ENCODE results near the gene BICD2.
A peak's percentile ranks its signal among the peaks of the same experiment; 100 is the strongest.

Gene BICD2

GRCh38 chr9:92685022-92685421, 79.6 kb downstream of the BICD2 start:
- Histone ChIP-seq H3K4me3 (ENCODE audit: low read depth, low read length) (no peak overlapping the region), H3K4me1 (ENCODE audit: control insufficient read depth, insufficient read depth, low read length) (no peaks in the 10 kb centered on the region), H3K9ac (ENCODE audit: low read depth, low read length) (no peak overlapping the region)

GRCh38 chr9:92682269-92682668, 82.4 kb downstream of the BICD2 start:
- H3K9me3 ChIP-seq (ENCODE audit: control insufficient read depth, insufficient read depth, low read length): no peaks in the 10 kb centered on the region
- H3K36me3 ChIP-seq (ENCODE audit: control insufficient read depth, insufficient read depth, low read length): no peaks in the 10 kb centered on the region
- no peak overlapping the region for H3K9ac ChIP-seq (ENCODE audit: low read depth, low read length)
- H3K27me3 ChIP-seq (ENCODE audit: control insufficient read depth, insufficient read depth, low read length): no peaks in the 10 kb centered on the region
- H3K4me1 ChIP-seq (ENCODE audit: control insufficient read depth, insufficient read depth, low read length): peaks cover 5% of the 10 kb centered on the region
- no peak overlapping the region for H3K4me3 ChIP-seq (ENCODE audit: low read depth, low read length)

More at GRCh38 chr9:92685022-92685421, 79.6 kb downstream of the BICD2 start:
- H3K27me3 ChIP-seq (ENCODE audit: control insufficient read depth, insufficient read depth, low read length): no peaks in the 10 kb centered on the region
- H3K9me3 ChIP-seq (ENCODE audit: control insufficient read depth, insufficient read depth, low read length): no peaks in the 10 kb centered on the region
- H3K36me3 ChIP-seq (ENCODE audit: control insufficient read depth, insufficient read depth, low read length): no peaks in the 10 kb centered on the region

GRCh38 chr9:92680166-92681119, 84.2 kb downstream of the BICD2 start:
- Histone ChIP-seq H3K27me3 (ENCODE audit: control insufficient read depth, insufficient read depth, low read length) (no peaks in the 10 kb centered on the region), H3K9ac (ENCODE audit: low read depth, low read length) (no peak overlapping the region), H3K4me3 (ENCODE audit: low read depth, low read length) (no peak overlapping the region), H3K36me3 (ENCODE audit: control insufficient read depth, insufficient read depth, low read length) (no peaks in the 10 kb centered on the region), H3K4me1 (ENCODE audit: control insufficient read depth, insufficient read depth, low read length) (peaks cover 5% of the 10 kb centered on the region), H3K9me3 (ENCODE audit: control insufficient read depth, insufficient read depth, low read length) (no peaks in the 10 kb centered on the region)

- H3K4me3 ChIP-seq (ENCODE audit: low read depth, low read length): no peak overlapping the region
- H3K9ac ChIP-seq (ENCODE audit: low read depth, low read length): no peak overlapping the region
- H3K4me1 ChIP-seq (ENCODE audit: control insufficient read depth, insufficient read depth, low read length): peaks cover 5% of the 10 kb centered on the region
- no peaks in the 10 kb centered on the region for H3K9me3 ChIP-seq (ENCODE audit: control insufficient read depth, insufficient read depth, low read length)
- no peaks in the 10 kb centered on the region for H3K27me3 ChIP-seq (ENCODE audit: control insufficient read depth, insufficient read depth, low read length)
- no peaks in the 10 kb centered on the region for H3K36me3 ChIP-seq (ENCODE audit: control insufficient read depth, insufficient read depth, low read length)
Observed at GRCh38 chr9:92679413-92680165, 85.0 kb downstream of the BICD2 start.

- Histone ChIP-seq H3K4me1 (ENCODE audit: control insufficient read depth, insufficient read depth, low read length) (peaks cover 2% of the 10 kb centered on the region), H3K9ac (ENCODE audit: low read depth, low read length) (no peak overlapping the region), H3K4me3 (ENCODE audit: low read depth, low read length) (peak overlapping the region; percentile 100), H3K9me3 (ENCODE audit: control insufficient read depth, insufficient read depth, low read length) (no peaks in the 10 kb centered on the region), H3K36me3 (ENCODE audit: control insufficient read depth, insufficient read depth, low read length) (no peaks in the 10 kb centered on the region), H3K27me3 (ENCODE audit: control insufficient read depth, insufficient read depth, low read length) (no peaks in the 10 kb centered on the region)
Observed at GRCh38 chr9:92671323-92671722, 93.3 kb downstream of the BICD2 start.

- peaks cover 2% of the 10 kb centered on the region for H3K4me1 ChIP-seq (ENCODE audit: control insufficient read depth, insufficient read depth, low read length)
- H3K27me3 ChIP-seq (ENCODE audit: control insufficient read depth, insufficient read depth, low read length): no peaks in the 10 kb centered on the region
- no peaks in the 10 kb centered on the region for H3K36me3 ChIP-seq (ENCODE audit: control insufficient read depth, insufficient read depth, low read length)
- H3K9me3 ChIP-seq (ENCODE audit: control insufficient read depth, insufficient read depth, low read length): no peaks in the 10 kb centered on the region
- peak within 1 kb of the TSS; percentile 100 for H3K4me3 ChIP-seq (ENCODE audit: low read depth, low read length)
- peak within 1 kb of the TSS; percentile 97 for H3K9ac ChIP-seq (ENCODE audit: low read depth, low read length)
Observed at GRCh38 chr9:92669890-92670708, 94.5 kb downstream of the BICD2 start, which contains the start of gene IPPK. Gene IPPK (minus strand): TSS chr9:92670131. CDS start chr9:92669988, 143 bp downstream.

GRCh38 chr9:92669527-92669889, 95.1 kb downstream of the BICD2 start:
- Histone ChIP-seq H3K27me3 (ENCODE audit: control insufficient read depth, insufficient read depth, low read length) (no peaks in the 10 kb centered on the region), H3K9ac (ENCODE audit: low read depth, low read length) (peak overlapping the region; percentile 4), H3K4me1 (ENCODE audit: control insufficient read depth, insufficient read depth, low read length) (peaks cover 2% of the 10 kb centered on the region), H3K9me3 (ENCODE audit: control insufficient read depth, insufficient read depth, low read length) (no peaks in the 10 kb centered on the region), H3K4me3 (ENCODE audit: low read depth, low read length) (peak overlapping the region; percentile 100), H3K36me3 (ENCODE audit: control insufficient read depth, insufficient read depth, low read length) (no peaks in the 10 kb centered on the region)

GRCh38 chr9:92668746-92669526, 95.7 kb downstream of the BICD2 start:
- H3K4me1 ChIP-seq (ENCODE audit: control insufficient read depth, insufficient read depth, low read length): peaks cover 2% of the 10 kb centered on the region
- H3K9me3 ChIP-seq (ENCODE audit: control insufficient read depth, insufficient read depth, low read length): no peaks in the 10 kb centered on the region
- peak overlapping the region; percentile 100 for H3K4me3 ChIP-seq (ENCODE audit: low read depth, low read length)
- no peaks in the 10 kb centered on the region for H3K27me3 ChIP-seq (ENCODE audit: control insufficient read depth, insufficient read depth, low read length)
- H3K9ac ChIP-seq (ENCODE audit: low read depth, low read length): peak overlapping the region; percentile 4
- peaks cover 4% of the 10 kb centered on the region for H3K36me3 ChIP-seq (ENCODE audit: control insufficient read depth, insufficient read depth, low read length)

GRCh38 chr9:92666912-92667532, 97.6 kb downstream of the BICD2 start:
- Histone ChIP-seq H3K27me3 (ENCODE audit: control insufficient read depth, insufficient read depth, low read length) (no peaks in the 10 kb centered on the region), H3K9ac (ENCODE audit: low read depth, low read length) (no peak overlapping the region), H3K4me1 (ENCODE audit: control insufficient read depth, insufficient read depth, low read length) (peaks cover 2% of the 10 kb centered on the region), H3K9me3 (ENCODE audit: control insufficient read depth, insufficient read depth, low read length) (no peaks in the 10 kb centered on the region), H3K36me3 (ENCODE audit: control insufficient read depth, insufficient read depth, low read length) (peaks cover 5% of the 10 kb centered on the region), H3K4me3 (ENCODE audit: low read depth, low read length) (no peak overlapping the region)

- Histone ChIP-seq H3K27me3 (ENCODE audit: control insufficient read depth, insufficient read depth, low read length) (no peaks in the 10 kb centered on the region), H3K9ac (ENCODE audit: low read depth, low read length) (no peak overlapping the region), H3K4me1 (ENCODE audit: control insufficient read depth, insufficient read depth, low read length) (peaks cover under 1% of the 10 kb centered on the region), H3K4me3 (ENCODE audit: low read depth, low read length) (no peak overlapping the region), H3K36me3 (ENCODE audit: control insufficient read depth, insufficient read depth, low read length) (peaks cover 5% of the 10 kb centered on the region), H3K9me3 (ENCODE audit: control insufficient read depth, insufficient read depth, low read length) (no peaks in the 10 kb centered on the region)
Observed at GRCh38 chr9:92666236-92666635, 98.4 kb downstream of the BICD2 start.
